A549 (cell line): ENCODE results near the gene NPM3. TPM values are rescaled to one million over a fixed set of nuclear protein-coding genes. Genes with fewer than 3 reads are reported as not detected.
A peak's percentile ranks its signal among the peaks of the same experiment; 100 is the strongest.

Experiments used
- ATAC-seq, 2 experiments: fragments of 200-7000 bp in 1 of 2; fragments of >200 bp in 1 of 2; cut with Nextera tagmentation in 1 of 2; cut with Tn5 transposase in 1 of 2; 3 replicates each; pipeline versions ENCODE4 v1.8.0 to v1.9.1; 2018 to 2020; ENCODE audit warnings: mild to moderate bottlenecking in 1 of 2, moderate library complexity in 1 of 2
- CTCF ChIA-PET: fragments of 300-600 bp; sonication (Branson Sonifier 250); formaldehyde crosslinking; extraction: SDS; loops from one replicate; lab custom pipeline; 2021; ENCODE audit warnings: antibody characterized with exemption, inconsistent platforms; lab: Yijun Ruan, JAX
- POLR2A ChIA-PET: fragments of 350-600 bp; formaldehyde crosslinking; extraction: SDS; loops from one replicate; lab custom pipeline; 2021; ENCODE audit warnings: antibody characterized with exemption, inconsistent platforms; lab: Yijun Ruan, JAX
- DNase-seq, 2 experiments: peaks; one replicate each; pipeline versions ENCODE4 v3.0.0 to v3.0.0-alpha.2; 2011 to 2016; ENCODE audit warnings: low read depth in 1 of 2, low spot score in 1 of 2
- FAIRE-seq: peaks from 2 replicates; lab custom pipeline; 2011; peaks lifted over from hg19 to GRCh38; lab: Jason Lieb, UNC
- H3K27ac ChIP-seq, 2 experiments: fragments of >200 bp; sonication (Bioruptor Twin); formaldehyde crosslinking; 3 replicates each; pipeline ENCODE4 v1.5.1; 2016 to 2017
- H3K4me1 ChIP-seq: fragments of >200 bp; sonication (Bioruptor Twin); formaldehyde crosslinking; 3 replicates; pipeline ENCODE4 v1.6.1; 2016
- H3K4me2 ChIP-seq: fragments of >200 bp; sonication (Bioruptor Twin); formaldehyde crosslinking; 3 replicates; pipeline ENCODE4 v1.6.1; 2016
- H3K4me3 ChIP-seq: fragments of >200 bp; sonication (Bioruptor Twin); formaldehyde crosslinking; 3 replicates; pipeline ENCODE4 v1.5.1; 2016
- H3K9me3 ChIP-seq: fragments of >200 bp; sonication (Bioruptor Twin); formaldehyde crosslinking; 3 replicates; pipeline ENCODE4 v1.6.1; 2016
- BCL3 ChIP-seq: fragments of >200 bp; sonication (Bioruptor Twin); formaldehyde crosslinking; IDR thresholded peaks from 3 replicates; pipeline ENCODE4 v1.6.1; 2016
- BHLHE40 ChIP-seq: IDR thresholded peaks from 2 replicates; pipeline ENCODE4 v1.6.1; 2012; ENCODE audit warnings: low read depth, low read length, inconsistent platforms
- CBX8 ChIP-seq: fragments of 200-600 bp; sonication (generic); IDR thresholded peaks from 2 replicates; pipeline ENCODE4 v1.6.1; 2016
- CEBPB ChIP-seq, 2 experiments: fragments of >200 bp in 1 of 2; sonication (Bioruptor Twin) in 1 of 2; formaldehyde crosslinking in 1 of 2; IDR thresholded peaks; 2 replicates each; pipeline ENCODE4 v1.6.1; 2012 to 2016
- CHD2 ChIP-seq: fragments of 150-350 bp; IDR thresholded peaks from 2 replicates; pipeline ENCODE4 v1.6.1; 2014; ENCODE audit warnings: low read length; ENCODE audit not compliant: partially characterized antibody
- E2F6 ChIP-seq: IDR thresholded peaks from 2 replicates; pipeline ENCODE4 v1.6.1; 2012; ENCODE audit warnings: low read depth, borderline replicate concordance
- ELK1 ChIP-seq: fragments of 150-350 bp; IDR thresholded peaks from 2 replicates; pipeline ENCODE4 v1.6.1; 2014; ENCODE audit warnings: low read depth, mild to moderate bottlenecking, low read length
- EP300 ChIP-seq, 2 experiments: fragments of >200 bp; sonication (Bioruptor Twin); formaldehyde crosslinking; IDR thresholded peaks; 2 replicates in 1 of 2; 3 replicates in 1 of 2; pipeline ENCODE4 v1.6.1; 2016 to 2017
- FOSL2 ChIP-seq, 2 experiments: fragments of 450-650 bp in 1 of 2; fragments of >200 bp in 1 of 2; sonication (Bioruptor Twin) in 1 of 2; formaldehyde crosslinking; IDR thresholded peaks; 2 replicates each; pipeline versions ENCODE4 v1.5.0 to v1.6.1; 2016 to 2020; ENCODE audit warnings: mild to moderate bottlenecking in 1 of 2, moderate library complexity in 1 of 2
- GATA3 ChIP-seq: IDR thresholded peaks from 2 replicates; pipeline ENCODE4 v1.6.1; 2012; ENCODE audit warnings: borderline replicate concordance
- HOXB13 ChIP-seq: fragments of 250-450 bp; sonication (Bioruptor Pico); IDR thresholded peaks from 2 replicates; pipeline ENCODE4 v1.5.0; 2020; ENCODE audit warnings: low read depth, mild to moderate bottlenecking, moderate library complexity
- HOXB5 ChIP-seq: fragments of 250-450 bp; sonication (Bioruptor Pico); IDR thresholded peaks from 2 replicates; pipeline ENCODE4 v1.5.0; 2020; ENCODE audit warnings: mild to moderate bottlenecking, moderate library complexity
- JUN ChIP-seq, 2 experiments: fragments of >200 bp; sonication (Bioruptor Twin); formaldehyde crosslinking; IDR thresholded peaks; 2 replicates in 1 of 2; 3 replicates in 1 of 2; pipeline ENCODE4 v1.6.1; 2016 to 2017
- MAFK ChIP-seq: fragments of 450-650 bp; IDR thresholded peaks from 2 replicates; pipeline ENCODE4 v1.6.1; 2014; ENCODE audit not compliant: partially characterized antibody
- MAX ChIP-seq: IDR thresholded peaks from 2 replicates; pipeline ENCODE4 v1.6.1; 2012
- MAZ ChIP-seq: fragments of 150-350 bp; IDR thresholded peaks from 2 replicates; pipeline ENCODE4 v1.6.1; 2014; ENCODE audit warnings: antibody characterized with exemption, low read depth, low read length, borderline replicate concordance
- MYC ChIP-seq: IDR thresholded peaks from 2 replicates; pipeline ENCODE4 v1.6.1; 2012; ENCODE audit warnings: mild to moderate bottlenecking, inconsistent platforms, low read length, improper control_type of control experiment, borderline replicate concordance
- NPAS2 ChIP-seq: fragments of 250-450 bp; sonication (Bioruptor Pico); IDR thresholded peaks from 2 replicates; pipeline ENCODE4 v1.8.0; 2022; ENCODE audit warnings: mild to moderate bottlenecking, moderate library complexity, borderline replicate concordance
- PHF8 ChIP-seq: fragments of 200-600 bp; sonication (generic); IDR thresholded peaks from 2 replicates; pipeline ENCODE4 v1.6.1; 2016; ENCODE audit warnings: low read depth, mild to moderate bottlenecking, antibody characterized with exemption, moderate library complexity, borderline replicate concordance
- POLR2A ChIP-seq: IDR thresholded peaks from 2 replicates; pipeline ENCODE4 v1.6.1; 2012; ENCODE audit warnings: mild to moderate bottlenecking, low read length
- ZNF302 ChIP-seq: fragments of 250-450 bp; sonication (Bioruptor Pico); IDR thresholded peaks from 2 replicates; pipeline ENCODE4 v1.9.0; 2021; ENCODE audit warnings: inconsistent platforms, mild to moderate bottlenecking, moderate library complexity
- ZSCAN20 ChIP-seq: fragments of 250-450 bp; sonication (Bioruptor Pico); IDR thresholded peaks from 2 replicates; pipeline ENCODE4 v1.8.0; 2022; ENCODE audit warnings: mild to moderate bottlenecking, moderate library complexity
- WGBS: methylation state at CpG from one replicate; pipeline ENCODE4 v1.1.6; 2017; ENCODE audit errors: missing lambda C conversion rate; 5-methylcytosine and 5-hydroxymethylcytosine counted together
- polyA plus RNA-seq, 4 experiments: library from polyadenylated mRNA; depleted of rRNA in 3 of 4; stranded (reverse); fragments of >200 nt; fragmentation: RNase III in 1 of 4; extraction: RNeasy Plus Mini Kit Qiagen cat#74134 plus additional on column Dnase treatment in 1 of 4; gene quantifications; 2 replicates in 3 of 4; 3 replicates in 1 of 4; pipeline ENCODE4 v1.2.3, GENCODE V29; 2011 to 2017

NPM3 gene
- polyA plus RNA-seq, 2 of the 4 experiments (the other 2 are of a cell fraction) = 41.5 to 96.3 TPM

- peak; percentile 43 for FAIRE-seq
- H3K4me3 ChIP-seq = peak overlapping the region; percentile 53
- TF ChIP-seq CEBPB (IDR thresholded peaks at IDR 0.05) (no peak), POLR2A (peak; percentile 45), MAX (peak; percentile 97), MAZ (0 out of 2 replicates have a peak, but pooled peaks have one; percentile 23), FOSL2 (IDR thresholded peaks at IDR 0.05) (no peak), FOSL2 (CRISPR knock-in tag; IDR thresholded peaks at IDR 0.05) (peak; percentile 9; the same call in 1 of the 2 replicates), EP300 (IDR thresholded peaks at IDR 0.05) (no peak), CHD2 (peak; percentile 20), ELK1 (no peak), CBX8 (no peak), PHF8 (no peak), E2F6 (peak; percentile 71), HOXB13 (no peak), JUN (IDR thresholded peaks at IDR 0.05) (peak; percentile 53 to 71; a peak in 2 of 5 replicates), ZSCAN20 (CRISPR knock-in tag) (no peak), ZNF302 (CRISPR knock-in tag) (no peak), HOXB5 (CRISPR knock-in tag) (0 out of 2 replicates have a peak, but pooled peaks have one; percentile 24), NPAS2 (peak; percentile 61; the same call in 1 of the 2 replicates), MAFK (peak; percentile 98), GATA3 (peak; percentile 60; the same call in 1 of the 2 replicates), BCL3 (0 out of 3 replicates have a peak, but pooled peaks have one; percentile 23), BHLHE40 (peak; percentile 49; the same call in 1 of the 2 replicates), MYC (peak; percentile 92)
- TF ChIP-seq, all 56 proteins: peak for 14
- ATAC-seq (peak; percentile 76 to 89), DNase-seq (peak; percentile 93 to 95)
- Histone ChIP-seq H3K4me1 (peaks cover 18% of the 10 kb centered on the region), H3K27ac (peak overlapping the region; percentile 84 to 94), H3K4me2 (peak overlapping the region; percentile 78), H3K9me3 (no peaks in the 10 kb centered on the region)
- 16% methylated on average over 31 of the region's 56 CpGs for WGBS
- POLR2A ChIA-PET = interaction anchor here (0.6 to 1.9 kb wide), 2 partner anchors 12 to 220 kb away, joined by 3 to 9 read pairs; partner anchors contain the start of gene OGA
- CTCF ChIA-PET = interaction anchor here (8.0 kb wide), 1 partner anchor 179 kb away, joined by 126 read pairs; no protein-coding TSS in a partner anchor
These were observed 47.3 kb upstream of the NPM3 start for GRCh38 chr10:101830322-101831168.
